ES-I3 (cell line): Measurements from ENCODE around the gene MARK4.

Experiments
- H3K36me3 ChIP-seq: 2 replicates; pipeline ENCODE4 v1.6.1; 2013; ENCODE audit warnings: mild to moderate bottlenecking, low read length, control low read depth, moderate library complexity; ENCODE audit not compliant: insufficient read depth
- H3K4me1 ChIP-seq: 2 replicates; pipeline ENCODE4 v1.6.1; 2013; ENCODE audit warnings: mild to moderate bottlenecking, control low read depth, low read length; ENCODE audit not compliant: insufficient read depth
- H3K9ac ChIP-seq: 2 replicates; pipeline ENCODE4 v1.6.1; 2013; ENCODE audit warnings: low read depth, mild to moderate bottlenecking, low read length, moderate library complexity
- H3K9me3 ChIP-seq: 2 replicates; pipeline ENCODE4 v1.6.1; 2013; ENCODE audit warnings: mild to moderate bottlenecking, low read length, moderate library complexity; ENCODE audit not compliant: control insufficient read depth, insufficient read depth

Gene MARK4

DNA sequence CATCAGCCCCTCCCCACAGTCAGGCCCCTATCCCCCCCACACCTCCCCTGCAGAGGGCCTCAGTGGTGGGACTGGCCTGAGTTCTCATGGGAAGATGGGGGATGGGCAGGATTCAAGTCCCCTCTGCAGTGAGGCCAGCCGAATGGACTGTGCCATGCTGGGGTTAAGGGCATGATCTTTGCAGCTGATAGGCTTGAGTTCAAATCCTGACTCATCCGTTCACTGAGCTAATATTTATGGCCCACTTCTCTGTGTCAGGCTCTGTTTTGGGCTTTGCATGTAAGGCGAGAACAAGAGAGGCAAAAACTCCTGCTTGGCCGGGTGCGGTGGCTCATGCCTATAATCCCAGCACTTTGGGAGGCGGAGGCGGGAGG lies 20.7 kb downstream of the MARK4 start:
- Histone ChIP-seq H3K36me3 (no peaks in the 10 kb centered on the region; the same call in none of the 2 replicates), H3K4me1 (no peaks in the 10 kb centered on the region), H3K9me3 (no peaks in the 10 kb centered on the region), H3K9ac (no peak overlapping the region)

DNA sequence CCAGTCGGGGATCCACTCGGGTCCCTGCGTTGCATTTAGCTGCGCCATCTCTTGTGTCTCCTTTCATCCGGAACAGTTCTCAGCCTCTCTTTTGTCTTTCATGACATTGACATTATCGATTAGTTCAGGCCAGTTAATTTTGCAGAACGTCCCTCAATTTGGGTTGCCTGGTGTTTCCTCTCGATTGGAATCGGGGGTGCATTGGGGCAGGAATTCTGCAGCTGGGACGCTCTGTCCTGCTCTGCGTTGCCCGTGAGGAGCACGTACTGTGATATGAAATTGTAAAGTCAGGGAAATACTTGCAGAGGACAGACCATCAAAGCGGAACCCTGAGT lies 22.4 kb downstream of the MARK4 start:
- H3K4me1 ChIP-seq, result no peaks in the 10 kb centered on the region
- H3K36me3 ChIP-seq, result no peaks in the 10 kb centered on the region; the same call in none of the 2 replicates
- no peaks in the 10 kb centered on the region for H3K9me3 ChIP-seq
- H3K9ac ChIP-seq, result no peak overlapping the region

DNA sequence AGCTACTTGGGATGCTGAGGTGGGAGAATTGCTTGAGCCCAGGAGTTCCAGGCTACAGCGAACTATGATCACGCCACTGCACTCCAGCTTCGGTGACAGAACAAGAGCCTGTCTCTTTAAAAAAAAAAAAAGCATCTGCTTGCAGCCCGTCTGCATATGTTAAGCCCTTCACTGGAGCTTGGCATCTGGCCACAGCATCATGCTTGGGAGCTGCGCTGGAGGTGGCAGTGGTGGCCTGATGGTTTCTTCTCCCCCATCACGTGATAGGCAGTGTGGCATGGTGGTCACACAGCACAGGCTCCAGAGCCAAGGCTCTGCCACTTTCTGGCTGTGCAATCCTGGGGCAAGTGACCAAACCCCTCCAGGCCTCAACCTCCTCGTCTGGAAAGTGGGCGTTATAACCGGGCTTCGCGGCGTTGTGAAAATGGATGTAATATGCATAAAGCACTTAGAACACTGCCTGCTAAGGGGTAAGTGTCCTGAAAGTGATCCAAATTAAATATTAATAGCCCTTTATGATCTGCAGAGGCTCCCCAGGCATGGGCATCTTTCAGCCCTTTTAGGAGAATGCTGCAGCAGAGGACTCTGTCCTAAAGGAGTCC lies 24.4 kb downstream of the MARK4 start:
- H3K9me3 ChIP-seq, result no peaks in the 10 kb centered on the region
- no peak overlapping the region for H3K9ac ChIP-seq
- peaks cover 3% of the 10 kb centered on the region for H3K36me3 ChIP-seq
- no peaks in the 10 kb centered on the region for H3K4me1 ChIP-seq

DNA sequence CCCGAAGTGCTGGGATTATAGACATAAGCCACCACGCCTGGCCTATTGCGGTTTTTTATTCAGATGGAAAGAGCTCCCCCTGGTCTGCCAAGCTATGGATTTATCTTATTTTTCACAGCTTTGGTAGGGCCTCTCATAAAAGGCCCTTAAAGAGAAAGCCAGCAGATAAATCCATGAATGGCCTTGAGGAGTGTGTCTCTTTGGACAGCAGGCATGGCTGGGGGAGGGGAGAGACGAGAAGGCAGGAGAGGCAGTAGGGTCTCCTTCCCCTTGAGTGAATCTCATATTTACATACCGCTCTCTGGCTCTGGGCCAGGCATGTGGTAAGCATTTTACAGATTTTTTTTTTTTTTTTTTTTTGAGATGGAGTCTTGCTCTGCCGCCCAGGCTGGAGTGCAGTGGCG lies 25.2 kb downstream of the MARK4 start:
- peaks cover 3% of the 10 kb centered on the region; the same call in 1 of the 2 replicates for H3K36me3 ChIP-seq
- H3K9me3 ChIP-seq, result no peaks in the 10 kb centered on the region
- no peaks in the 10 kb centered on the region for H3K4me1 ChIP-seq
- no peak overlapping the region for H3K9ac ChIP-seq

DNA sequence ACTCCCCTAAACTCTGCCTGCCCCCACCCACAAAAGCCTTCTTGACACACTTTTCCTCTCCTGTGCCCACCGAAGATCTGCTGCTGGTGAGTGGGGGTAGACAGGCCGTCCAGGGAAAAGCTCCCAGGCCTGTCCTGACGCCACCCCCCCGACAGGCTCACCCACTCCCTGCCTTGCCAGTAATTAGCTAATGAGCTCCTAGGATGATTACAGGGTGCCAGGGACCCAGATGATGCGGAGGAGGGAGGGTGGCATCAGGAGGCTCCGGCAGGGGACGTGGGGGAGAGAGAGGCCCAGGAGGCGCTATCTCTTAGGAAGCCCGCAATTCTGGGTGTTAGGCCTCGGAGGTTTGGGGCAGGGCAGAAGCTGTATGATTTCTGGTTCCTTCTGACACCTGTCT lies 27.0 kb downstream of the MARK4 start:
- Histone ChIP-seq H3K9me3 (no peaks in the 10 kb centered on the region), H3K4me1 (no peaks in the 10 kb centered on the region), H3K36me3 (peaks cover 7% of the 10 kb centered on the region), H3K9ac (no peak overlapping the region)

DNA sequence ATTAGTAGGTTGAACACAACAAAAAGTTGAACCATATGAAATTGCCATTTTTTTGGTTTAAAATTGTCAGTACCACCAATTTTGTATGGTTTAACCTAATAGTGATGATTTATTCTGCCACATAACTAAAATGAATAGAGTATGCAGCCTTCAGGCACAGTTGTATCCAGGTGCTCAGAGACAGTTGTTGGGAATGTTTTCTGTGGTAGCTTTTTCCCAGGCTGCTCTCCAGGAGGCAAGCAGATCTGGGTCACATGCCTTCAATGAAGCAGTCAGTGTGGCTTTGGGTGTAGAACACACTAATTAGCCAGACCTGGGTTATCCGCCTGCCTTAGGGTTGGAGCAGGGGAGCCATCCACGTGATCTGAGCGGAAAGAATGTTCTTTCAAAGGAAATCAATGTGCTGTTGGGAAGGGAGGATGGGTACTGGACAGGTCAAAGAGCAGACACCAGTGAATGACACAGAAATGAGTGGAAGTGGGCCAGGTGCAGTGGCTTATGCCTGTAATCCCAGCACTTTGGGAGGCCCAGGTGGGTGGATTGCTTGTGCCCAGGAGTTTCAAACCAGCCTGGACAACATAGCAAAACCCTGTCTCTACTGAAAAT lies 28.6 kb downstream of the MARK4 start:
- Histone ChIP-seq H3K9ac (no peak overlapping the region), H3K9me3 (no peaks in the 10 kb centered on the region), H3K4me1 (no peaks in the 10 kb centered on the region), H3K36me3 (peaks cover 7% of the 10 kb centered on the region)

DNA sequence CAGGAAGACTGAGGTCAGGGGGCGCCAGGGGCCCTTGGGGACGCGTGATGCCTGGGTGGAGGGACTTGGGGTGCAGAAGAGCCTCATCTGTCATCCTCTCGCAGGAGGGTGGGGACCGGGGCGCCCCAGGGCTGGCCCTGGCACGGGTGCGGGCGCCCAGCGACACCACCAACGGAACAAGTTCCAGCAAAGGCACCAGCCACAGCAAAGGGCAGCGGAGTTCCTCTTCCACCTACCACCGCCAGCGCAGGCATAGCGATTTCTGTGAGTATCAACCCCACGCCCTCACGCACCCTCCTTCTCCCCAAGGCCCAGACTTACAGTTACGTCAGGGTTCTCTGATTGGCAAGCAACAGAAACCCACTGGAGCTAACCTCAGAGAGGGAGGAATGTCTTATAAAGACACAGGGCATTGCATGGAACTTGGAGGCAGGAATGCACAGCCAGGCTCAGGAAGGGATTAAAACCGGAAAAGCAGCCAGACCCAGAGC lies 29.4 kb downstream of the MARK4 start:
- Histone ChIP-seq H3K4me1 (no peaks in the 10 kb centered on the region), H3K9me3 (no peaks in the 10 kb centered on the region), H3K9ac (no peak overlapping the region), H3K36me3 (peaks cover 7% of the 10 kb centered on the region)

DNA sequence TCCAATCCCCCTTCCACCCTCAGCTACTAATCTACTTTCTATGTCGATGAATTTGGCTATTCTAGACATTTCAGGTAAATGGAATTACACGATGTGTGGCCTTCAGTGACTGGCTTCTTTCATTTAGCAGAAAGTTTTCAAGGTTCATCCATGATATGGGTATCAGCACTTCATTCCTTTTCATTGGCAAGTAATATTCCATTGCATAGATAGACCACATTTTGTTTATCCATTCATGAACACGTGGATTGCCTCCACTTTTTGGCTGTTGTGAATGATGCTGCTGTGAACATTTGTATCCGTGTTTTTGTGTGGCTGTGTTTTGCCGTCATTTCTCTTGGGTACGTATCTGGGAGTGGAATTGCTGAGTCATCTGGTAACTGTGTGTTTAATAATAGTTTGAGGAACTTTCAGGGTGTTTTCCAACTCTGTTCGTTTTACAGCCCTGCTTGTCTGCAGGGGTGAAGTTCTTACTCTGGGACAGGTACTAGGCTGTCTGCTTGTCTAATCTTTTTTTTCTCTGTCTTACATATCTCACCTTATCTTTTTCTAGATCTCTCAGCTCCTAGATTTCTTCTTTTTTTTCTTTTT lies 32.5 kb downstream of the MARK4 start:
- no peaks in the 10 kb centered on the region for H3K4me1 ChIP-seq
- peaks cover 7% of the 10 kb centered on the region for H3K36me3 ChIP-seq
- no peak overlapping the region for H3K9ac ChIP-seq
- H3K9me3 ChIP-seq, result no peaks in the 10 kb centered on the region

DNA sequence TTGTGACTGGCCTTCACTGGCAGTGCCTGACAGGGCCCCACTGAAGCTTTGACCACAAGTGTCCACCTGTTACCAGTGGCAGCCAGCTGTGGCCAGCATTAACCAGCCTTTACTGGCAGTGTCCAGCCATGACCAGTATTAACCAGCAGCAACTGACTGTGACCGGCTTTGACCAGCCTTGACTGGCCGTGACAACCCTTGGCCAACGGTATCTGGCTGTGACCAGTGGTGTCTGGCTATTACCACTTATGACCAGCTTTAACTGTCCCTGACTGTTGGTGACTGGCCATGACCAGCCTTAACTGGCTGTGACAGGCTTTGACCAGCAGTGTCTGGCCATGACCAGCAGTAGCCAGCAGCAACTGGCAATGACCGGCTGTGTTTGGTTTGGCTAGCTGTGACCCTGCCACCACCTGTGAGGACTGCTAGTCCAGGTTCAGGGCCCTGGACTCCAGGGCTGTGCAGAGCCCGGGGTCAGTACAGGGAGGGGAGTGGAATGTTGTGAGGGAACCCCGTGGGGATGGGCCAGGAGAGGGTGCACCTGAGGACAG lies 39.4 kb downstream of the MARK4 start:
- Histone ChIP-seq H3K36me3 (no peaks in the 10 kb centered on the region; the same call in 1 of the 2 replicates), H3K9me3 (no peaks in the 10 kb centered on the region), H3K4me1 (no peaks in the 10 kb centered on the region), H3K9ac (no peak overlapping the region)

DNA sequence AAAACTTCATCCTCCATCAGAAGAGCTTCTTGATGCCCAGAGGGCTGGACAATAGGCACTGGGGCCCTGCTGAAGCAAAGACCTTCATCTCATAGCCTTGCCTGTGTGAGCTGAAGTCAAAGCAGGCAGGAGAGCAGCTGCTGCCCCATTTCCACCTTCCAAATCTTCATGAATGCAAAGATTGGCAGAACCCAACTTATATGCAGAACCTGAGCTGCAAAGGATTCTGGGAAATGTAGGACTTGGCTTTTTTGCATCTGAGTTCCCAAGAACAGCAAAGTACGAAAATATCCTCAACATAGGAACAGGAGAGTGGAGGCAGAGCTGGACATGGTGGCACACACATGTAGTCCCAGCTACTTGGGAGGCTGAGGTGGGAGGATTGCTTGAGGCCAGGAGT lies 40.8 kb downstream of the MARK4 start:
- no peak overlapping the region for H3K9ac ChIP-seq
- no peaks in the 10 kb centered on the region; the same call in 1 of the 2 replicates for H3K36me3 ChIP-seq
- H3K4me1 ChIP-seq, result no peaks in the 10 kb centered on the region
- no peaks in the 10 kb centered on the region for H3K9me3 ChIP-seq

DNA sequence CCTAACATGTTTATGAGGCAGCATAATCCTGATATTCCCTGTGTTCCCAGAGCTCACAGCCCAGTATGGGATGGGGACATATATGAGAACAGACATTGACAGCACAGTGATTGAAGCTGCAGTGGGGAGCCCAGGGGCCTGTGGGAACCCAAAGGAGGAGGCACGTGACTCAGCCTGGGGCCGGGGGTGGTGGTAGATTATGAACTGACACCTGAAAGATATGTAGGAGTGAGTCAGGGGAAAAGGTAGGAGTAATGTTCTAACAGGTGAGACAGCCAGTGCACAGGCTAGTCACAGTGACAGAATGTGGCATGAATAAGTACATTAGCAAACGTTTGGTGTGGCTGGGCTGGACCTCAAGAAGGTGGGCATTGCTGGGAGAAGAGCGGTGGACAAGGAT lies 42.6 kb downstream of the MARK4 start:
- H3K36me3 ChIP-seq, result no peaks in the 10 kb centered on the region

DNA sequence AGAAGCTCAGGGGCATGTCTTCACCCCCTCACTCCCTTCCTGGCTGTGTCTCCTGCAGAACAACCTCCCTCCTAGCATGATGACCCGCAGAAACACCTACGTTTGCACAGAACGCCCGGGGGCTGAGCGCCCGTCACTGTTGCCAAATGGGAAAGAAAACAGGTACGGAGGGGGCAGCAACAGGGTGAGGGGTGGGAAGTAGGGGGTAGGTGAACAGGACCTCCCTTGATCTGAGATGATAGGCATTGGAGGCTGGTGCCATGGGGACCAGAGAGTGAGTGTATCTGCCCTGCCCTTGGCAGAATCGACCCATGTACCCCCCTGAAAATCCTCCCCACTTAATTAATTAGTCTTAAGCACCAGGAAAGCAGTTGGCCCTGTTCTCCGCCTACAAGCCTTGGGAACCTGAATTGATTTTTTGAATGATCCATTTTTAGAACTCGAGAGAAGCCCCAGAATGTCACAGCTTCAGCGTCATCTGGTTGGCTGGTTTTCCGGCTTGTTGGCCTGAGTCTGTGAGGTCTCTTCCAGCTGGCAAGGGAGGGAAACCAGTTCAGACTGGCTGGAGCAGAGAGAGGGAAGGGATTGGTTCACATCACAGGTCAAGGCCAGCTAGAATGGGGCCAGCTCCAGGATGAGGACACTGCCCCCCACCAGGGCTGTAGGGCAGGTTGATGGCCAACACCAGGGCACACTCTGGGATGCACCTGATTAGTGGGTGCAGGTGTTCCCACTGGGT lies 43.4 kb downstream of the MARK4 start:
- Histone ChIP-seq H3K9ac (no peak overlapping the region), H3K4me1 (no peaks in the 10 kb centered on the region), H3K9me3 (no peaks in the 10 kb centered on the region), H3K36me3 (no peaks in the 10 kb centered on the region)

More for the DNA sequence above, 42.6 kb downstream of the MARK4 start:
- Histone ChIP-seq H3K9ac (no peak overlapping the region), H3K4me1 (no peaks in the 10 kb centered on the region), H3K9me3 (no peaks in the 10 kb centered on the region)

DNA sequence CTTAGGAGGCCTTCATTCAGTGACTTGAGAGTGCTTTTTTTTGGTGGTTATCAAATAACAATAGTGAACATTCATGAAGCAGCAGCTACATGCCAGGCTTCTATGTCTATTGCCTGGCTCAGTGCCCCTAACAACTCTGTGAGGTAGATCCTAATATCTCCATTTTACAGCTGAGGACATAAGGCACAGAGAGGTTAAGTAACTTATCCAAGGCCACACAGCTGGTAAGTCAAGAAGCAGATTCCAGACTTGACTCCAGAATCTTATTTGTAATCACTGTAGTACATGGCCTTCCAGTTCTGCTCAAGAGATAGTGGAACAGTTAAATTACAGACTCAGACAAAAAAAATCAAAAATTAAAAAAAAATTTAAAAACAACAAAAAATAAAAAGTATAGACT lies 44.8 kb downstream of the MARK4 start:
- H3K9ac ChIP-seq, result no peak overlapping the region
- H3K4me1 ChIP-seq, result no peaks in the 10 kb centered on the region; the same call in 1 of the 2 replicates
- no peaks in the 10 kb centered on the region for H3K9me3 ChIP-seq
- H3K36me3 ChIP-seq, result no peaks in the 10 kb centered on the region

DNA sequence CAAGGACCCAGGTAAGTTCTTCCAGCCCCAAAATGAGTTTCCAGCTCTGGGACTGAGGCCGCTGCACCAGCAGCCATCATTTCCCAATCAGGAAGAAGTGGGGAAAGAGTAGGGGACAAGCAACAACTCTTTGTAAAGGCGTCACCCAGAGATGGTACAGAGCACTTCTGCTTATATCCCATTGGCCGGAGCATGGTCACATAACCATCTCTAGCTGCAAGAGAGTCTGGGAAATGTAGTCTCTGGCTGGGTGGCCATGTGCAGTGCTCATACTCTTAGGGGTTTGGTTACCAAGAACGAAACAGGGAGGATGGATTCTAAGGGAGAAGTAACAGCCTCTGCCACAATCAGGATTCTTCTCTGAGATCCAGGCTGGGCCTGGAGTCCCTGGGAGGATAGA lies 45.3 kb downstream of the MARK4 start:
- Histone ChIP-seq H3K4me1 (no peaks in the 10 kb centered on the region; the same call in 1 of the 2 replicates), H3K9me3 (no peaks in the 10 kb centered on the region), H3K9ac (no peak overlapping the region), H3K36me3 (no peaks in the 10 kb centered on the region)
